Measurements from ENCODE around the gene DENND1B. TPM values are rescaled to one million over a fixed set of nuclear protein-coding genes. Genes with fewer than 3 reads are reported as not detected.
A peak's percentile ranks its signal among the peaks of the same experiment; 100 is the strongest.

Gene DENND1B
- total RNA-seq, 1 donor from 2014 or later, result 43.6 TPM

- DNase-seq (ENCODE audit: low spot score in 2 of 2), result no peak
- FAIRE-seq, result no peak
These were observed 126.1 kb downstream of the DENND1B start for GRCh38 chr1:197649188-197649587.

GRCh38 chr1:197638316-197638715, 137.0 kb downstream of the DENND1B start:
- DNase-seq (ENCODE audit: low spot score in 2 of 2) (no peak), FAIRE-seq (no peak)

- FAIRE-seq (no peak), DNase-seq (ENCODE audit: low spot score in 2 of 2) (no peak)
These were observed 137.9 kb downstream of the DENND1B start for GRCh38 chr1:197637406-197637805.

GRCh38 chr1:197633447-197634078, 141.7 kb downstream of the DENND1B start:
- no peak for FAIRE-seq
- no peak for DNase-seq (ENCODE audit: low spot score in 2 of 2)

GRCh38 chr1:197632651-197633050, 142.6 kb downstream of the DENND1B start:
- FAIRE-seq (no peak), DNase-seq (ENCODE audit: low spot score in 2 of 2) (no peak)

- no peak for FAIRE-seq
- DNase-seq (ENCODE audit: low spot score in 2 of 2), result no peak
These were observed 143.3 kb downstream of the DENND1B start for GRCh38 chr1:197632005-197632404.

- FAIRE-seq, result no peak
- no peak for DNase-seq (ENCODE audit: low spot score in 2 of 2)
These were observed 152.9 kb downstream of the DENND1B start for GRCh38 chr1:197622371-197622770.

- FAIRE-seq (no peak), DNase-seq (ENCODE audit: low spot score in 2 of 2) (no peak)
These were observed 153.5 kb downstream of the DENND1B start for GRCh38 chr1:197621761-197622160.

- no peak for DNase-seq (ENCODE audit: low spot score in 2 of 2)
- no peak for FAIRE-seq
These were observed 154.5 kb downstream of the DENND1B start for GRCh38 chr1:197620714-197621163.

- FAIRE-seq (peak; percentile 62), DNase-seq (ENCODE audit: low spot score in 2 of 2) (no peak)
These were observed 156.2 kb downstream of the DENND1B start for GRCh38 chr1:197619008-197619640.

- no peak for DNase-seq (ENCODE audit: low spot score in 2 of 2)
These were observed 157.2 kb downstream of the DENND1B start for GRCh38 chr1:197618061-197618460.

GRCh38 chr1:197615693-197616011, 159.6 kb downstream of the DENND1B start:
- no peak for DNase-seq (ENCODE audit: low spot score in 2 of 2)
- no peak for FAIRE-seq

More at GRCh38 chr1:197618061-197618460, 157.2 kb downstream of the DENND1B start:
- FAIRE-seq, result no peak

- FAIRE-seq (no peak), DNase-seq (ENCODE audit: low spot score in 2 of 2) (no peak)
These were observed 160.2 kb downstream of the DENND1B start for GRCh38 chr1:197614916-197615692.

GRCh38 chr1:197606168-197606845, 169.0 kb downstream of the DENND1B start:
- FAIRE-seq (no peak), DNase-seq (ENCODE audit: low spot score in 2 of 2) (no peak)

GRCh38 chr1:197604302-197604701, 171.0 kb downstream of the DENND1B start:
- no peak for DNase-seq (ENCODE audit: low spot score in 2 of 2)
- FAIRE-seq, result no peak

GRCh38 chr1:197600751-197601150, 174.5 kb downstream of the DENND1B start:
- DNase-seq (ENCODE audit: low spot score in 2 of 2), result no peak
- FAIRE-seq, result no peak

GRCh38 chr1:197599789-197600188, 175.5 kb downstream of the DENND1B start:
- DNase-seq (ENCODE audit: low spot score in 2 of 2), result no peak
- FAIRE-seq, result no peak

- no peak for FAIRE-seq
- DNase-seq (ENCODE audit: low spot score in 2 of 2), result no peak
These were observed 176.3 kb downstream of the DENND1B start for GRCh38 chr1:197598935-197599334.

- DNase-seq (ENCODE audit: low spot score in 2 of 2), result no peak
- FAIRE-seq, result no peak
These were observed 179.9 kb downstream of the DENND1B start for GRCh38 chr1:197595304-197595904.

GRCh38 chr1:197590687-197591086, 184.6 kb downstream of the DENND1B start:
- FAIRE-seq, result no peak
- DNase-seq (ENCODE audit: low spot score in 2 of 2), result no peak

GRCh38 chr1:197585809-197586208, 189.5 kb downstream of the DENND1B start:
- FAIRE-seq, result no peak

More at GRCh38 chr1:197585809-197586208, 189.5 kb downstream of the DENND1B start:
- DNase-seq (ENCODE audit: low spot score in 2 of 2), result no peak
